HG02943 (cell line): ENCODE results near the gene RPS4Y2.

Experiments
- ATAC-seq: cut with Tn5 transposase; IDR thresholded peaks from one replicate; pipeline ENCODE4 v1.9.1; 2021; ENCODE audit warnings: mild to moderate bottlenecking, low read depth, moderate library complexity; ENCODE audit not compliant: unreplicated experiment

Gene RPS4Y2

DNA sequence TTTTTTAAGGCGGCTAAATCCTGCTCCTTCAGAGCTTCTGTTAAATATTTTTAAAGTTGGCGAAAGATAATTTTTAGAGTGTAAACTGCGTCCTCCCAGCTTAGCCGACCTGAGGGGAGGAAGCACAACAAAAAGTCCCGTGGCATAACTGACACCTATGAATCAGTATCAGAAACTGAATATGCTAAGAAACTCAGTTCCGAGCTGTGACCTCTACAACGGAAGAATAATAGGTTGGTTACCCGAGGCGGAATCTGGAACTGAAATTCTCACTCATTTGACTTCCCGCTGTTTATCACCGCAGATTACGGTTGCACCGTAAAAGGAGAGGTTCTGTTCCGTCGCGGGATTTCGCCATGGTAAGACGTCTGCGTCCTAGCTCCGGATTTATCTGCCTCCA, at the start of gene RPS4Y2:
RPS4Y2 (plus strand) TSS at position 301 of the 400 bp plus-strand sequence; CDS start at position 357, 56 bp downstream.
- no peak for ATAC-seq

DNA sequence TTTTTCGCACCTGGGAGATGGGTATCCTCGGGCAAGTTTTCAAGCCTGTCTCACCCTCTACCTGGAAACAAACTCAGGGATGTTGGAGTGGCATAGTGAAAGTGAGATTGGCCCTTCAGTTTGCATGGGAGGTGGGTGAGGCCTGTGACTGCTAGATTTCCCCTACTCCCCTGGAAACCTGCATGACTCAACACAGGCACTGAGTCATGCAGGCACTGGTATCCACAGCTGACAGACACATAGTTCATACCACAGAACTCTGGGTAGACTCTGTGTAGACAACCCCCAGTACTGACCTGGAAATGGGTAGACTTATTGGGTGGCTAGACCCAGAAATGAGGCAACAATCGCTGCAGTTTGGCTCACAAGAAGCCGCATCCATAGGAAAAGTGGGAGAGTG, 41.5 kb upstream of the RPS4Y2 start:
- ATAC-seq, result no peak

DNA sequence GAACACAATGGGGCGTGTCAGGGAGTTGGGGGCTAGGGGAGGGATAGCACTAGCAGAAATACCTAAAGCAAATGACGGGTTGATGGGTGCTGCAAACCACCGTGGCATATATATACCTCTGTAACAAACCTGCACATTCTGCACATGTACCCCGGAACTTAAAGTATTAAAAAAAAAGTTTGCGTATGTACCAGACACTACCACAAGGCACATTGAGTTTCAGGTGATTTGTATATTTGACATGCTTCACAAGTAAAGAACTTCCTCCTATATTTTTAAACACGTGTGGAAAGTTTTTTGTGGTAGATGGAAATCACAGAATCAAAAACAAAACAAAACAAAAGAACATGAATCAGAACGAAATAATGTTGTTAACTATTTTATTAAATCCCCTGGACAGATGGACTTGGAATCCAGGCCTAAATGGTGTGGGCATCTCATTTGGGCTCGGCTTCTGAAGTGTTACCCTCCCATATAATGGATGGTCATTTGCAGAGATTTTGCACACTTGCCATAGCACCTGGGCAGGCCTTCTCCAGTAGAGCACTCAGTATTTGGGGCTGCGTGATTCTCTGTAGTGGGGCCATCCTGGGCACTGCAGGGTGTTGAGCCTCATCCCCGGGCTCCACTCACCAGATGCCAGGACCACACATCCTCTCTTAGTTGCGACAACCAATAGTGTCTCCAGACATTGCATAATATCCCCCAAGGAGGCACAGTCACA, 29.6 kb upstream of the RPS4Y2 start:
- no peak for ATAC-seq

DNA sequence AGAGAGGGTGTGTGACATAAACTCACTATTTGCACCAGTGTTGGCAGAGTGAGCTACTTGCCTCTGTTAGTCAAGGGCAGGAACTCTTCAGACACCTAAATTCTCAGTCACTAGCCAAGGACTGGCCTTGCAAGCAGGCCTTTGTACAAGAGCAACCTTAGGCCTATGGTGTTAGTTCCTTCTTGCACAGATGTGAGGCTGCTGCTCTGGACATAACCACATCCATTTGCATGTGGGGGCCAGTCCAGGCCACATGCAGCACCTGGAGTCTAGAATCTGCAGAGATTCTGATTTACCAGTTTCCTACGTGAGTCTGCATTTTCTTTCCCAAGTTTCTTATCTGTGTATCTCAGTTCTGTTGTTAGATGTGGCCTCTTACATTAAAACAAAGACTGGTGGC, 20.7 kb upstream of the RPS4Y2 start:
- ATAC-seq, result no peak

DNA sequence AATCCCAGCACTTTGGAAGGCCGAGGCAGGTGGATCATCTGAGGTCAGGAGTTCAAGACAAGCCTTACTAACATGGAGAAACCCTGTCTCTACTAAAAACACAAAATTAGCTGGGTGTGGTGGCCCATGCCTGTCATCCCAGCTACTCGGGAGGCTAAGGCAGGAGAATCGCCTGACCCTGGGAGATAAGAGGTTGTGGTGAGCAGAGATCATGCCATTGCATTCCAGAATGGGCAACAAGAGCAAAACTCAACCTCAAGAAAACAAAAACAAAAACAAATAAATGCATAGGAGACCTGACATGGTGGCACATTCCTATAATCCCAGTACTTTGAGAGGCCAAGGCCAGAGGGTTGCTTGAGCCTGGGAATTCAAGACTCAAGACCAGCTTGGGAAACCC, 16.1 kb upstream of the RPS4Y2 start:
- no peak for ATAC-seq

- ATAC-seq, result no peak
These were observed 15.3 kb upstream of the RPS4Y2 start for GRCh38 chrY:20740609-20741008.

DNA sequence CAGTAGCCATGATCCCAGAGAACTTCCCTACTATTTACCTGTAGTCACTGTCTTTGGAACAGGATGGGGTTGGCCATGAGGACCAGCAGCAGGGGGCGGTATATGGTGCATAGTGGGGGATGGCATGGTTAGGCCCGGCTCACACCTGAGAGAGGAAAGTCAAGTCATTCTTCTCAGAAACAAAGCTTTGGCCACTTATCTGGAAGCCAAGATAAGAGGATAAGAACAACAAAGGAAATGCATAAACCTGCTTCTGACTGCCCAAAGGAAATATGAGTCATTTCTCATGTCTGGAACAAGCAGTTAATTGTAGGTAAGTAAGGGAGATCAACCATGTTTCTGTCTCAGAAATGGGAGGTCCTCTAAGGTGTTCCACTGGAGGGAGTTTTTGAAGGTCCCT, 10.8 kb upstream of the RPS4Y2 start:
- no peak for ATAC-seq

GRCh38 chrY:20746919-20747318, 9.0 kb upstream of the RPS4Y2 start:
- no peak for ATAC-seq

DNA sequence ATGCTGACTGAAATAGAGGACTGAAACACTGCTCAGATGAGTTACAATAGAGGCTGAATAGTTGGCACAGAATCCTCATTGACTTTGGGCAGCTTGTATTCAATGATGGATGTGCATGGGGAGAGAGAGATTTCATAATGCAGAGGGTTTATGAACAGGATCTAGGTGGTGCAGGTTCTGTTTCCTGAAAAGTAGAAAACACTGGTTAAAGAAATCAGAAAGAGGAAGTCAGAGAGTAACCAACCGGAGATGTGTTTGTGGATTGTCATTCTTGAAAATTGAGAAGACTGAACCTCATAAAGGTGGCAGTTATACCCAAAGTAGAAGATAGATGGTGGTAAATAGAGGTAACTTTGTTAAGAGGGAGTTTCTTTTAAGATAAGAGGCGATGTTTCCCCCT, 8.0 kb downstream of the RPS4Y2 start:
- no peak for ATAC-seq

DNA sequence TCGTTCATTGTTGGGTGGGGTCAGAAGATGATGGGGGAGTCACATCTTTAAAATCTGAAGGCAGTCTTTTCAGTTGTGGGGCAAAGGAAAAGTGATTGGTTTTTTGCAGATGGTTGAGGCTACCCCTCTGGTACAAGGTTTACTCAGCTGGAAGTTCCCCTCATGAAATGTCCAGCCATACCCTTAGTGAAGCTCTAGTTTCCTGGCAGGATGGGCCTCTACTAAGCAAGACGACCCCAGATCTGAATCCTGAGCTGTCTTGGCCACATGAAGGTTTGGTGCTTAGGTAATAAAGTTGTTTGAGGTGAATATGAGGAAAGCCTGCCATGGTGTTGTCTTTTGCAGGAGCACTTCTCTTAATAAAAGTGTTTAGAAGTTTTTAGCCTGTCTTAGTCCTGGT, 9.2 kb downstream of the RPS4Y2 start:
- ATAC-seq, result no peak

GRCh38 chrY:20770755-20771154, 14.8 kb downstream of the RPS4Y2 start:
- ATAC-seq, result no peak

DNA sequence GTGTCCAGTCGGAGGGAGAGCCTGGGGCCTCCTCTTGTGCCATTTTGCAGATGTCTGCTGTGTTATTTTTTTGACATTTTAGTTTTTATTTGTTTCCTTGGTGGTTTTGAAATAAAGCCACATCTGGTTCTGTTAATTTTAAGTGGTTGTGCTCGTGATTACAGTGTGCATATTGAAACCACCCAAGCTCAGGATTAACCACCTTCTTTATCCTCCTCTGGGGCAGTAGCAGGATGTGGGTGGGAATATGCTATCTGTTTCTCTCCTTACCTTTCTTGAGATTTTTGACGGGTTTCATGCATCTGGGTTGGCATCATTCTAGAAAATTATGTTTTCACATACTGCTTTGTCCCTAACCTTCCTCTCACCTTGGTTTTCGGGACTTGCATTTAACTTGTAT, 20.2 kb downstream of the RPS4Y2 start:
- ATAC-seq, result no peak

- ATAC-seq, result no peak
These were observed 24.3 kb downstream of the RPS4Y2 start for GRCh38 chrY:20780104-20780654.

DNA sequence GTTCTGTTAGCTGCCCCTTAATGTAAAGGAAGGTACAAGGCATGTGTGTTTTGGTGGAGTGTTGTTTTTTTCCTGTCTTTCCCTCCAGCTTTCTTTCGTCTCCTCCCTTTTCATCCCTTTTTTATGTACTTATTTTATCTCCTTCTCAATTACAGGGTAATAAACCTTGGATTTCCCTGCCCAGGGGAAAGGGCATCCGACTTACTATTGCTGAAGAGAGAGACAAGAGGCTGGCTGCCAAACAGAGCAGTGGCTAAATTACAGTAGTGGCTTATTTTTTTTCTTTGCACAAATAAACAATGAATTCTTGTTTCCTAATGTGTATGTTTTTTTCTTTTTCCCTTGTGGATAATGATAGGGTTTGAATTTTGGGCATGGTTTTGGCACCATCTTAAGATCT, 24.9 kb downstream of the RPS4Y2 start:
- no peak for ATAC-seq

DNA sequence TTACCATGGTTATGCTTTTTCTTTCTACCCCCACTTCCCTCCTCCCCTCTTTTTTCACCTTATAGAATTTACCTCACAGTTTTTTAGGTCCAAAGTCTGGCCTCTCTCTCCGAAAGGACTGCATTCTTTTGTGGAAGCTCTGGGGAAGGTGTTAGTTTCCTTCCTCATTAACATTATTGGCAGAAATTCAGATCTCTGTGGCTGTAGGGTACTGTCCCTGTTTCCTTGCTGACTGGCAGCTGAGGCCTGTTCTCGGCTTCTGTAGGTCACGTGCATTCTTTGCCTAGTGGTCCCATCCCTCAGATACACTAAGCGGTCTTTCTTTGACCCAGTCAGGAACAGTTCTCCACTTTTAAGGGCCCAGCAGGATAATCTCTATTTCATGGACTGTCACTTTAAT, 25.5 kb downstream of the RPS4Y2 start:
- ATAC-seq, result no peak

- ATAC-seq, result no peak
These were observed 29.1 kb downstream of the RPS4Y2 start for GRCh38 chrY:20784965-20785364.

DNA sequence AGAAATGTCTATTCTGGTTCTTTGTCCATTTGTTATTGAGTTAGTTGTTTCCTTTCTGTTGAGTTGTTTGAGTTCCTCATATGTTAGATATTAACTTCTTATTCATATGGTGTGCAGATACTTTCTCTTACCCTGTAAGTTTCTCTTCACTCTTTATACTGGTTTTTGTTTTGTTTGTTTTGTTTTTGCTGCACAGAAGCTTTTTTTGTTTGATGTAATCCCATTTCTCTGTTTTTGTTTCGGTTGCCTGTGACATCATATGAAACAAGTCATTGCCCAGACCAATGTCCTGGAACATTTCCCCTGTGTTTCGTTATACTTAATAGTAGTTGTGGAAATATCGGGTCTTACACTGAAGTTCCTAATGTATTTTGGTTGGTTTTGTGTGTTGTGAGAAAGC, 31.2 kb downstream of the RPS4Y2 start:
- no peak for ATAC-seq

DNA sequence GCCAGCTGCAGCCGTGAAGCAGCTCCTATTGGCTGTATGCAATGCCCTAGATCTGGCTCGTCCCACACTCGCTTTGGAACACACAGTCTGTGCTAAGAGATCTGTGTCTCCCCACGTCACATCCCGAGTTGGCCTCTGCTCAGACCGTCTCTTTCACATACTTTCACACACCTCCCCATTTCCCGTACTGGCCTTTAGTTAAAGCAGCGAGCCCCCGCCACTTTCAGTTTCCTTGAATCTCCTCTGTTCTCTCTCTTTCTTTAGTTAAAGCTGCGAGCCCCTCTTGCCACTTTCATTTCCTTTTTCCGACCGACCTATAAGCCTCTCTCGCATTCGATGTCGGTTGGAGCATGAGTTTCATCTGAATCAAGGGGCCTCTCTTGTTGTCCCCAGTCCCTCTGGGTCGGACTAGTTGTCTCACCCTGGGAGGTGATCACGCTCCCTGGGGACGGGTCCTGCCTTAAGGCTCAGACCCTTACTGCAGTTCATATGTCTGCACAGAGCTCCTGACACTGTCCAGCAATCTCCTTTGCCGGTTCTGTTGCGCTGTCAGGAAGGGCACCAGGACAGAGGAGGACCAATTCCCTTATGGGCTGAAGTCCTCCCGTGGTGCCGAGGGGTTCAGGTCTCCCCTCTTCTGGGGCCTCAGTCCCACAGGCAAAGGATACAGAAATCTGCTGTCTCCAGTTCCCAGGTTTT, 42.6 kb downstream of the RPS4Y2 start:
- ATAC-seq, result no peak

GRCh38 chrY:20802659-20803058, 46.8 kb downstream of the RPS4Y2 start:
- ATAC-seq, result no peak

GRCh38 chrY:20806243-20806642, 50.3 kb downstream of the RPS4Y2 start:
- ATAC-seq, result no peak

DNA sequence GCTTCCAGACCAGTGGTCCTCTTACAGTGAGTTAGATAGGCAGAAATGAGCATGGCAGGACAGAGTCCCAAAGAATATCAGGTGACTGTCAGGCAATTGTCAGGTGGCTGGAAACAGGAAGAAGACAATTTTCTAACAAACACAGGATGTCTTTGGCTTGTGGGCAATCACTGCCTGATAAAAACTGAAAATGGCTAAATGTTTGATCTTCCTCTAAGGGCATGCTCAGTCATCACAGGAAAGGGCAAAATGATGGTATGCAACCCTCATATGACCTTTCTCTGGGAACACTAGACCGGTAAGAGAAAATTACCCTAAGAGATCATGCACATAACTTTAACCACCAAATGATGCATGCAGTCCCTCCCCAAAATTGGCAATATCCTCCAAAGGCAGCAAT, 57.6 kb downstream of the RPS4Y2 start:
- ATAC-seq, result no peak

- ATAC-seq, result no peak
These were observed 58.9 kb downstream of the RPS4Y2 start for GRCh38 chrY:20814794-20815193.
